Gastroesophageal sphincter (tissue), 3 donors: ENCODE data around the gene MYO15B.

Experiments used
- POLR2A ChIP-seq, 2 donors: fragments of 450-650 bp; IDR thresholded peaks; one replicate each; pipeline ENCODE4 v1.6.1; 2017; ENCODE audit warnings: antibody characterized with exemption in 2 of 2, mild to moderate bottlenecking in 2 of 2, moderate library complexity in 1 of 2
- TF ChIP-seq, protein P1 (sequence below), 4 experiments: fragments of 200-600 bp in 2 of 4; fragments of 450-650 bp in 2 of 4; sonication (generic) in 1 of 4; IDR thresholded peaks; one replicate each; pipeline ENCODE4 v1.5.1; 2017 to 2019; ENCODE audit warnings: antibody characterized with exemption in 4 of 4, mild to moderate bottlenecking in 2 of 4, moderate library complexity in 2 of 4

DNA sequence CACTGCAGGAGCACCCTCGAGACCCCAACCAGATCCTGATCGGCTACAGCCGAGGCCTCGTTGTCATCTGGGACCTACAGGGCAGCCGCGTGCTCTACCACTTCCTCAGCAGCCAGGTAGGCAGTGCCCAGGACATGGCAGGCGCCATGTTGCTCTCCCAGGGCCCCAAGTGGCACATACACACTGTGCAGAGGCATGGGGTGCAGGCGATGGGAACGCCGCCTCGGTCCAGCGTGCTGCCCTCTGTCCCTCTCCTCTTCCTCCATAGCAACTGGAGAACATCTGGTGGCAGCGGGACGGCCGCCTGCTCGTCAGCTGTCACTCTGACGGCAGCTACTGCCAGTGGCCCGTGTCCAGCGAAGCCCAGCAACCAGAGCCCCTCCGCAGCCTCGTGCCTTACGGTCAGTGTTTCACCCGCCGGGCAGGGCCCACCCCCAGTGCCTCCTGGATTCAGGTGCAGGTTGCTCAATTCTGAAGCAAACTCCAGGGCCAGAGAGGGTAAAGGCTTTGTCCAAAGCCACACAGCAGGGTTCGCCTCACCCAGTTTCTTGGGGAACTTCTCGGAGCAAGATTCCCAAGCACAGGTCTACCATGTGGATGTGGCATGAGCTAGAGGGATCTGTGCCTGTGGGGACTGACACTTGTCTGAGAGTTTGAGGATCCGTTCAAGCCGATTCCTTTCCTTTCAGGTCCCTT, 24.4 kb upstream of the MYO15B start:
- TF ChIP-seq POLR2A (IDR thresholded peaks at IDR 0.05) = no peak
- TF ChIP-seq, protein P1, sequence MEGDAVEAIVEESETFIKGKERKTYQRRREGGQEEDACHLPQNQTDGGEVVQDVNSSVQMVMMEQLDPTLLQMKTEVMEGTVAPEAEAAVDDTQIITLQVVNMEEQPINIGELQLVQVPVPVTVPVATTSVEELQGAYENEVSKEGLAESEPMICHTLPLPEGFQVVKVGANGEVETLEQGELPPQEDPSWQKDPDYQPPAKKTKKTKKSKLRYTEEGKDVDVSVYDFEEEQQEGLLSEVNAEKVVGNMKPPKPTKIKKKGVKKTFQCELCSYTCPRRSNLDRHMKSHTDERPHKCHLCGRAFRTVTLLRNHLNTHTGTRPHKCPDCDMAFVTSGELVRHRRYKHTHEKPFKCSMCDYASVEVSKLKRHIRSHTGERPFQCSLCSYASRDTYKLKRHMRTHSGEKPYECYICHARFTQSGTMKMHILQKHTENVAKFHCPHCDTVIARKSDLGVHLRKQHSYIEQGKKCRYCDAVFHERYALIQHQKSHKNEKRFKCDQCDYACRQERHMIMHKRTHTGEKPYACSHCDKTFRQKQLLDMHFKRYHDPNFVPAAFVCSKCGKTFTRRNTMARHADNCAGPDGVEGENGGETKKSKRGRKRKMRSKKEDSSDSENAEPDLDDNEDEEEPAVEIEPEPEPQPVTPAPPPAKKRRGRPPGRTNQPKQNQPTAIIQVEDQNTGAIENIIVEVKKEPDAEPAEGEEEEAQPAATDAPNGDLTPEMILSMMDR (IDR thresholded peaks at IDR 0.05) = no peak
